HG03108 (cell line): Measurements from ENCODE around the gene FCRLA.
A peak's percentile ranks its signal among the peaks of the same experiment; 100 is the strongest.

Experiments
- ATAC-seq: cut with Tn5 transposase; IDR thresholded peaks from one replicate; pipeline ENCODE4 v1.9.1; 2021; ENCODE audit warnings: moderate library complexity; ENCODE audit not compliant: unreplicated experiment

FCRLA gene

DNA sequence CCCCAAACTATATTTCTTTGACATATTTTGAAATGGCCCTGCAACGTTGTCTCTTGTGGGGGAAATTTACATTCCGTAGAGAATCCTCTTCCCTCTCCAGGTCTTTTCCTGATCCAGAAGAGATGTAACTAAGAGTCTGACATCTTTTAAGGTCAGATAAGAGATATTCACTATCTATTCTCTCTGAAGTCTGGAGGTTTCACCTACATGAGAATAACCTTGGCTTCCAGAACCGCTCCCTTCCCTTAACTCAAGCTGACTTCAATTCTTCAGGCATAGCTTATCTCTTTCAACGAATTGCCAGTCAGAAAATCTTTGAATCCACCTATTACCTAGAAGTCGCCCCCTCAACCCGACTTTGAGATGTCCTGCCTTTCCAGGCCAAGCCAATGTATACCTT lies 24.2 kb downstream of the FCRLA start:
- no peak for ATAC-seq

DNA sequence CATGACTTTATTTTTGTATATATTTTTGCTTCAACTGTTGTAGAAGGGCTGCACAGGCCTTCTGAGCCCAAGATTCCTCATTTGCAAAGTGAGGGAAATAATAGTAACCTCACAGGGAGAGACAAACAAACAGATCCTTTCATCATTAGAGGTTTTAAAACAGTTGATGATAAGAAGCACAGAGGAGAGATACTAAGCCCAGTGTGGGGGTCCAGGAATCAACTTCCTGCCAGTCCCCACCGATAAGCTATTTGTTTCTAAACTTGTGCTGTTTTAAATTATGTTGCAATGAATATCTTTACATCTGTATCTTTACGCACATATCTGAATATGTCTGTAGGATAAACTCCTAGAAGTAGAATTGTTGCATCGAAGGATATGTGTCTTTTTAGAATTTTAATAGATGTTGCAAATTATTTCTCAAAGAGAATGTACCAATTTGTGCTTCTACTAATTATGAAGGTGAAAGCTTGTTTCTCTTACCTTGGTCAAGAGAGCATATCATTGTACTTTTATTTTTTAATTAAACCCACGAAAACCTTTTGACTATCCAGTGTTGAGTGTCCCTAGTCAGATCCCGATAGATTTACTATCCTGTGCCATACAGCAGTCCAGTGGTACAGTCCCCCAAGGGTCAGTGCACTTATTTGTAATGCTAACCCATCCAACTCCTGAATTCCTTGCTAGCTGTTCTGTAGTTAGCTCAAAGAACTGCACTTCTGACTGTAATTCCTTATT lies 25.1 kb downstream of the FCRLA start:
- ATAC-seq = no peak

DNA sequence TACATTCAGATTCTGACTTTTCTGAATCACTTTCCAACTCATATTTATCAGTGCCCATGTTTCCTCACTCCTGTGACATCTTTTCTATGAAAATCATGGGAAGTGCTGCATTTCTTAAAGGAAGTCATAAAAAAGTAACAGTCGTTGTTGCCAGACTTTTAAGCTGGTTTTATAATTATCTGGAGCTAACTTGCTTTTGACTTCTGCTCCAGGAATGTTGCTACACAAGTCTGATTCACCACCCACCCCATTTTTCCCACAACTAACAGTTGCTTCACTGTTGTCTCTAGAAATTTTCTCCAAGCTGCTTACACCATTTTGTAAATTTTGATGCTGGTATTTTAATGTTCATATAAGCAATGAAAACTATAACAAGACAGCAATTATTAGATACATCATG lies 26.5 kb downstream of the FCRLA start:
- ATAC-seq = no peak

DNA sequence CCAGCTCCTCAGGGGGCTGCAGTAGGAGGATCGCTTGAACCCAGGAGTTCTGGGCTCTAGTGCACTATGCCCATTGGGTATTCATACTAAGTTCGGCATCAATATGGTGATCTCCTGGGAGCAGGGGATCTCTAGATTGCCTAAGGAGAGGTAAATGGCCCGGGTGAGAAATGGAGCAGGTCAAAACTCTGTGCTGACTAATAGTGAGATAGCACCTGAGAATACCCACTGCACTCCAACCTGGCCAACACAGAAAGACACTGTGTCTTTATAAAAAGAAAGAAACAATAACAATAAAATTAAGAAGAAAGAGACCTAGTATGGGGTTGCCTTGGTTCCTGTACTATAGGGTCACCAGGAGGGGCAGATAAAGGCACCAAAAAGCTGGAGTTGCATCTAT lies 28.8 kb downstream of the FCRLA start:
- no peak for ATAC-seq

DNA sequence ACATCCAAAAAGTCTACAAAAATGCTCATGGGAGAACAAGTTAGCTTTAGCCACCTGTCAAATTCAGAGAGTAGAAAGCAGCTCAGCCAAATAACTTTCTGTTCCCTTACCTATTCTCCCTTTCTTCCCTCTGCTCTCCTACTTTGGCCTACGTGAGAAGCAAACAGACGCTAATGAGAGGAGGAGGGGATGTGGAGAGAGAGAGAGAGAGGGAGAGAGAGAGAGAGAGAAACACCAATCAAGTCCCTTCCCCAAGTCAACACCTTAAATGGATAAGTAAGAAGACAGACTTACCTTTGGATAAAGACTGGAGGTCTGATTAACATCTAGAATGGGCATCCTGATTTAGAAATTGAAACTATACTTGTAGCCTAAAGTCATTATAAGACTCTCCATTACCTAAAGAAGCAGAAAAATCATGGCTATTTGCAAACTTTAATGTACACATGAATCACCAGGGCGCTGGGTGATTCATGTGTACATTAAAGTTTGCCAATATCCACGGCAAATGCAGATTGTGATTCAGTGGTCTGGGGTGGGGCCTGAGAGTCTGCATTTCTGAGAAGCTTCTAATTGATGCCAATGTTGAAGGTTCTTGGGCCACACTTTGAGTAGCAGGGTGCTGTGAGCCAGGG lies 29.4 kb downstream of the FCRLA start:
- ATAC-seq = no peak

DNA sequence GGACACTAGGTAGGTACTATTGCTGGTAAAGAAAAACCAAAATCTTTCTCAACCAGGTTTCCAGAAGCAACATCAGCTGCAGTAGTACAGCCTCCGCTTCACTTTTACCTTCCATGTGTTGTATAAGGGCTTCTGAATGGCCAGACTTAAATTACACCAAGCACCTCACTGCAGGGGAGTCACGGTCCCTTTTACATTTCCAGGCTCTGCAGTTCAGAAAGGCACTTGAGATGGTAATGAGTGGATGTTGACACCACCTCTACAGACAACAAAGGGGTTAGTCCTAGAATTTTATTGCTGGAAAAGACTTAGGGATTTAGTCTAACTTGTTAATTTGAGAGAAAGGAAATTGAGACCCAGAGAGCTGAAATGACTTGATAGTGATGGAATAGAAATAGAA lies 30.6 kb downstream of the FCRLA start:
- no peak for ATAC-seq

DNA sequence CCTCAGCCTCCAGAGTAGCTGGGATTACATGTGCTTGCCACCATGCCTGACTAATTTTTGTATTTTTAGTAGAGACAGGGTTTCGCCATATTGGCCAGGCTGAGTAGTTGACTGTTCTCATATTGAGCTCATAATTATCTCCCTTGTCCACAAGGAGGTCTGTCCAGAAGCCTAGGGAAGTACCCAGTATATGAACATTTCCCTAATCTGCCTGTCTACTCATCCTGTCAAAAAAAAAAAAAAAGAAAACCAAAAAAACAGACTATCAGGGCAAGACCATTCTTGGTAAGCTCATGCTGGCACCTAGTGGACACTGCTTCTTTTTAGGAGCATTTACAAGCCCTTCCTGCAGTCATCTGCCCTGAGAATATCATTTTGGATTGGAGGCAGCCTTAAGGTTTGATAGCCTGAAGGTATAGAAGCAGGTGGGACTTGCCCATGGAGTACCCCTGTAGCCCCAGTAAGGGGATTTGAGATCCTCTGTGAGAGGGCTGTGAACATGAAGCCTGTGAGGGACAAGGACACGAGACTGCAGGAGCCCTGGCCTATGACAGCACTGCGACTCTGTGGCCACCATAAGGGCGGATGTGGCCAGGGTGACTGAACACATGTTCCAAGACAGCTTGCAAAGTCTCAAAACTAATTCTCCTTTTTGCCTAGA lies 31.7 kb downstream of the FCRLA start:
- peak; percentile 59 for ATAC-seq

DNA sequence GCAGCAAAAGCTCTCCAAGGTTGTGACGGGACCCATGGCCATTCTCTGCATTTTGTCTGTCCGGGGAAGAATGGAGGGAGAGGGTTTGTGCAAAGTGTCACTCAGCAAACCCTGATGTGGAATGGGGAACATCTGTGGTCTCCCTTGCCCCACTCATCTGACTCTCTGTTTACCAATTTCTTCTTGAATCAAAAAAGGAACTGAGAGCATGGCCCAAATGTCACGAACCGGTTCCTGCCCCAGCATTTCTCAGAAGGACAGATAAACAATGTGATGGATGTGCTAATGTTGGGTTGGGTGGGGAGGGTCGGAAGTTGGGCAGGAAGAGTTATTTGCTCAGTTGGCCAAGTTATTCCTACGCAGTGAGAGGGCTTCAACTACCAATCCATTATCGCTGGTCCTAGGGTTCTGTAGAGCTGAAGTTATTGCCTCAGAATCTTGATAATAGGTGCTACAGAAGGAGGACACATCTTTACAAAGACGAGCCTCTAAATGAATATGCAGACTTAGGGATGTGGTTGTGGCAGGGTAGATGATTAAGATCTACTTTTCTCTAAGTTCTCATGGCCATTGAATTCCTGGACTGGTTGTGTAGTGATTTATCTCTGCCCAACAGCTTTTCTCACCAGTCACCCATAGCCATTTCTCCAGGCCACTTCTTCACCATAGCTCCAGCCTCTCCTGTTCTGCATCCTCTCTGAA lies 33.0 kb downstream of the FCRLA start:
- ATAC-seq = peak; percentile 25

DNA sequence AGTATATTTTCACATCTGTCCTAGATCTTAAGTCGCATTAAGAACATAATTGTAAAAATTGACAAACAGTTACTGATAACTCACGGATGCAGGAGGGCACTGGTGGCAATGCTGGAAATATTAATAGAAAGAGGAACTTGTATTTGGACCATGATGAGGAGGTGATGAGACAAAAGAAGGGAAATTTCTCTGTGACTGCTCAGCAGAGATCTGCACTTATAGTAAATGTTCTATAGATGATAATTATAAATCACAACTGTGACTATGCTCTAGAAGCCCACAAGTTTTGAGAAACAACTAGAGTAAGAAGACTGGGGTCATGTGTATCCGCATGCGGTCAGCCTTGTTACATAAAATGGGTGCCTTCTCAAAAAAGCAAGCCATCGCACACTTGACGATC lies 33.9 kb downstream of the FCRLA start:
- ATAC-seq = no peak

DNA sequence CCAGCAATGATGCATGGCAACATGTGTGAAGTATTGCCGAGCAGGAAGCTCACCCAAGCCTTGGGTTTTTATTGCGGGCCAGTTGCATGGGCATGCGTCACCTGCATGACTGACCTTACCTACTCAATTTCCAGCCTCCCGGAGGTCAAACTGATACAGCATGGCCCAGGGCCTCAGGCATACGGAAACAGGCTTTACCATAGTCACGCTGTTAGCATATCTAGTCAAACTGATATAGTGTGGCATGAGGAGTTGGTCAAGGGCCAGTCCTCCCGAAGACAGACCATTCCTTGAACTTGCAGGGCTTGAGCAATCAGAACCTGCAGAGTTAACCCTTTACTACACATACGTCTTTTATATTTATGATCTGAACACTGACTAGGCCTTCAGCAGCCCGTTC lies 36.2 kb downstream of the FCRLA start:
- ATAC-seq = no peak

DNA sequence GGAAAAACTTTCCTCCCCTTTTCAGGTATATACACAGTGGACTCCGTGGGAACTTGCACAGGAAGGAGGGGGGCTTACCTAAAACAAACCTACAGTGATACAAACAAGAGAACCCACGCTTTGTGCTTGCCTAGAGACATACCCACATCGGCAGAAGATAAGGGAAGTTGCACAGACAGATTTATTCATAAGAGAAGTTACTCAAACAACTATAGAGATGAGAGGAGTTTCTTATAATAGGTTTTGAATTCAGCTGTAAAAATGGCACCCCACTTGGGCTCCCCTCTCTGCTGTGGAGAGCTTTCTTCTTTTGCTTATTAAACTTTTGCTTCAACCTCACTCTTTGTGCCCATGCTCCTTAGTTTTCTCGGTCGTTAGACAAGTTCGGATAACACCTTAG lies 40.8 kb downstream of the FCRLA start:
- ATAC-seq = no peak

DNA sequence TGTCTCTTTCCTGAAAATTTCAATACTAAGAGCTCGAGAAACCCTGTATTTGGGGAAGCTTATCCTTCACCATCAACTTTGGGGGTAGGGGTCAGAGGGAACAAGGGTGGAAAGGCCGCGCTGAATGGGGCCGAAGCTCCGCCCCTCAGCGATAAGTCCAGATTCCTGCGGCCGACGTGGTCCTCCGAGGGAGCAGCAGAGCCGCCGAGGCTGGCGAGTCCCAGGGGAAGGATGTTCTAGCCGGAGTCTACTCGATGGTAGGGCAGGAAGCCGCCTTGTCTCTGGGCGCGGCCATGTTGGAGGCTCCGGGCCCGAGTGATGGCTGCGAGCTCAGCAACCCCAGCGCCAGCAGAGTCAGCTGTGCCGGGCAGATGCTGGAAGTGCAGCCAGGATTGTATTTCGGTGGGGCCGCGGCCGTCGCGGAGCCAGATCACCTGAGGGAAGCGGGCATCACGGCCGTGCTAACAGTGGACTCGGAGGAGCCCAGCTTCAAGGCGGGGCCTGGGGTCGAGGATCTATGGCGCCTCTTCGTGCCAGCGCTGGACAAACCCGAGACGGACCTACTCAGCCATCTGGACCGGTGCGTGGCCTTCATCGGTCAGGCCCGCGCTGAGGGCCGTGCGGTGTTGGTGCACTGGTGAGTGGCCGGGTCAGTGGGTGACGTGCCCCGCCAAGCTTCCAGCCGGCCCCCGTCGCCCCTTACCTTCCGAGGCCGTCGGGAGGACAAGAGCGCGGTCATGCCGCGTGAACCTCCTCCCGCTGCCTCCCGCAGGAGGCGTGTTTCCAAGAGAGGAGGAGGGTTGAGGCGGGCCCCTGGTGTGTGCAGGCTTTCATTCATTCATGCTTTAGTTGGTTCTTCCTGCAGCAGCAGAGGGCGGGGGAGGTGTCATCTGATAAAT lies 42.7 kb downstream of the FCRLA start, which contains the start of gene DUSP12:
TSS of gene DUSP12 (plus strand) at position 278 of the 899 bp plus-strand sequence. CDS start at position 294, 16 bp downstream.
- peak; percentile 97 for ATAC-seq

DNA sequence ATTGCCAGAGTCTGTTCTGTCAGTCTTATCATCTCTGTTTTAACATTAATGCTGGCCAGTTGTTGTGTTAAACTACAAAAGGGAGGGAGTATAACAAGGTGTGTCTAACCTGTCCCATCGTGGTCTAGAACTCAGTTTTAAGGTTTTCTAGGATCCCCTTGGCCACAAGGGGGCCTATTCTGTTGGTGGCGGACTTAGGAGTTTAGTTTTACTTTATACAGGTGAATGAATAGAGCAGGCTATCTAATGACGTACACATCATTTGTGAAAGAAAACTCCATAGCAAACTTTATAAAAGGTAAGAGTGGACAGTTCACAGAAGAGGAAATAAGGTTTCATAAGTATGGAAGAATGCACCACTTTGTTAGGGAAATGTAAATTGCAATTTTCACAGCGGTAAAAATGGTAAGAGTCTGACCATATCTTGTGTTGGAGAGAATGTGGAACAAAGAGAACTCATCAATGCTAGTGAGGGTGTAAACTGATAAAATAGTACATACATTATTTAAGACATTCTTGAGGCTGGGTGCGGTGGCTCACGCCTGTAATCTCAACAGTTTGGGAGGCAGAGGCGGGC lies 56.6 kb downstream of the FCRLA start:
- ATAC-seq = no peak
